HG03066 (cell line): Measurements from ENCODE around the gene MOV10.

Experiments
- ATAC-seq: cut with Tn5 transposase; IDR thresholded peaks from one replicate; pipeline ENCODE4 v1.9.1; 2021; ENCODE audit warnings: low read depth; ENCODE audit not compliant: unreplicated experiment

Gene MOV10

DNA sequence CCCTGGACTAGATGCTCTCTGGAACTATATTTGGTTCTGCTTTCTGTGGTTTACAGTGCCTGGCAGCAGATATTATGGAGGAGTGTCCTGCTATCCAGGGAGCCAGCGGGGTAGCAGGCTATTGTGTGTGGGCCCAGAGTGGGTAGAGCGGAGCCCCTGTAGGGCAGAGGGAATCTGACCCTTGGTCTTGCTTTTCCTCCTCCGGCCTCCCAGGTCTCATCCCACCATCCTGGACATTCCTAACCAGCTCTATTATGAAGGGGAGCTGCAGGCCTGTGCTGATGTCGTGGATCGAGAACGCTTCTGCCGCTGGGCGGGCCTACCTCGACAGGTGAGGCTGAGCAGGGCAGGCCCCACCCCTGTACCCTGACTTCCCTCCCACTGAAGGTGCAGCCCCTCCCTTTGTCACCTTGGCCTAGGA, 23.3 kb downstream of the MOV10 start:
- ATAC-seq, result no peak

DNA sequence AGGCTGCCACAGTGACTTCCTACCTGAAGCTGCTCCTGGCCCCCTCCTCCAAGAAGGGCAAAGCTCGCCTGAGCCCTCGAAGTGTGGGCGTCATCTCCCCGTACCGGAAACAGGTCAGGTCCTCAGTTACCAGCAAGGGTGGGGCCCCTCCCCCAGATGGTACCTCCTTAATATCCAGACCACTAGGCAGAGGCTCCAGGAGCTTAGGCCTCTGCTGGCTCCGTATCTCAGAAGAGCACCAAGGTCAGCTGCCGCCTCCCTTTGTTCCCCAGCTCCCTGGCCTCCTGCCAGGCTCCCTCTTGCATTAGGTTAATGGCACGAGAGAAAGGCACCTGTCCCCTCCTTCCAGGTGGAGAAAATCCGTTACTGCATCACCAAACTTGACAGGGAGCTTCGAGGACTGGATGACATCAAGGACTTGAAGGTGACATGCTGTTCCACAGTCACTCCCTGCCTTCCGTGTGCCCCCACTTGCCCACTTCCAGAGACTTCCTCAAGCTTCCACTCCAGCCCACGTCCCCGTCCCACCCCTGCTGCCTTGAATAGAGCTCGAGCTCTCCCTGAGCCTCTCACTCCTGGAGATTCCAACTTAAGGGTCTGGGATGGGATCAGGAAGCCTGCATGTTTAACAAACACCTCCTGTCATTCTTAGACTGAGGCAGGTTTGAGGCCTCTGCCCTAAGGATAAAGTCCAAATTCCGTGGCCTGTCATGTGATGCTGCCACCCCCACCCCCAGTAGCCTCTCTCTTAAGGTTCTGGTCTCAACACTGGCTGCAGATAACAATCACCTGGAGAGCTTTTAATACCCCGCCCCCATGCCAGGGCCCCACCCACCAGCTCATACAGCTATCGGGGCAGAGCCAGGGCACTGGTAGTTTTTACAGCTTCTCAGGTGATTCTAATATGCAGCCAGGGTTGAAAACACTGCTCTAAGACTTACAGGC, 24.2 kb downstream of the MOV10 start:
- no peak for ATAC-seq

DNA sequence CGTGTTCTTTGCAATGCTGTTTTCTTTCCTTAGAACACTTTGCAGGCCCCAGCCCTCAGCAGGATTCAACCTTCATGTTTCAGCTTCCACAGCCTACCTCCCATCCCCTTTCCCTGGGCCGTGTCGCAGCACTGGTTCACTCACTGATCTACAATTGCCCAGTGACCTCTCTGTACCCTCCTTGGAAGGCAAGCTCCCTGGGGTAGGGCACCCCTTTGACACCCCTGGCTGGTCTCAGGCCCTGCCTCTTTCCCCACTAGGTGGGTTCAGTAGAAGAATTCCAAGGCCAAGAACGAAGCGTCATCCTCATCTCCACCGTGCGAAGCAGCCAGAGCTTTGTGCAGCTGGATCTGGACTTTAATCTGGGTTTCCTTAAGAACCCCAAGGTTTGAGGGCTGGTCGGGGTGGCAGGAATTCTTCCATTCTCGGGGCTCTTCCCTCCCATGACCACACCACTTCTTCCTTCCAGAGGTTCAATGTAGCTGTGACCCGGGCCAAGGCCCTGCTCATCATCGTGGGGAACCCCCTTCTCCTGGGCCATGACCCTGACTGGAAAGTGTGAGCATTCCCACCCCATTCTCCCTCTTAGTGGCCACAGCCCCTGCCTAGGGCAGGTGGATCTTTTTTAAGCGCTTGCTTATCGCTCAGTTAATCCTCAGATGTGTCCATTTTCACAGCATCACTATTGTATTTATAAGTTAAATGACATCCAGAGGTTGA, 25.1 kb downstream of the MOV10 start:
- ATAC-seq, result no peak

DNA sequence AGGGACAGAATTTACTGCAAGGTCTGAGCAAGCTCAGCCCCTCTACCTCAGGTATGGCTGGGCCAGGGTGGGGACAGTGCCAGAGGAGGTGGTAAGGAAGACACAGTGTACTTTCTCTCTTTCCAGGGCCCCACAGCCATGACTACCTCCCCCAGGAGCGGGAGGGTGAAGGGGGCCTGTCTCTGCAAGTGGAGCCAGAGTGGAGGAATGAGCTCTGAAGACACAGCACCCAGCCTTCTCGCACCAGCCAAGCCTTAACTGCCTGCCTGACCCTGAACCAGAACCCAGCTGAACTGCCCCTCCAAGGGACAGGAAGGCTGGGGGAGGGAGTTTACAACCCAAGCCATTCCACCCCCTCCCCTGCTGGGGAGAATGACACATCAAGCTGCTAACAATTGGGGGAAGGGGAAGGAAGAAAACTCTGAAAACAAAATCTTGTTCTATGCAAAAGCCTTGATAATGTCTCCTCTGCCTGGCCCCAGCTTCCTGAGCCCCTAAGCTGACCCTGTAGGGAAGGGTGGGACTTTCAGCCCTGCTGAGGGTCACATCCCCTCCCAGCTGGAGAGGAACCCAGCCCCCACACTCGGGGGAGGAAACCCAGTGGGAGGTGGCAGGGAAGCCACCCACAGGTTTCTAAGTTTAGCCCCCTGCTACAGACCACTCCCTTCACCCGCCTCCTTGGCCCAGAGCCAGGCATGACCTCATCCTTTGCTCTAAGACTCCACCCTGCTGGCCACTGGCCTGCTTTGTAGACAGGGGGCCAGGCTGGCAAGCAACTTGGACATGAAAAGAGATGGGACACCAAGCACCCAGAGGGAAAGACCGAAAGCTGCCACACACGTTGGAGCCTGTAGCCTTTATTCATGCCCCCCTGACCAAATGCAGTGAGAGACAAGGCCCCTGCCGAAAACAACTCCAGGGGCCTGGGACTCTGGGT, 26.1 kb downstream of the MOV10 start:
- no peak for ATAC-seq

DNA sequence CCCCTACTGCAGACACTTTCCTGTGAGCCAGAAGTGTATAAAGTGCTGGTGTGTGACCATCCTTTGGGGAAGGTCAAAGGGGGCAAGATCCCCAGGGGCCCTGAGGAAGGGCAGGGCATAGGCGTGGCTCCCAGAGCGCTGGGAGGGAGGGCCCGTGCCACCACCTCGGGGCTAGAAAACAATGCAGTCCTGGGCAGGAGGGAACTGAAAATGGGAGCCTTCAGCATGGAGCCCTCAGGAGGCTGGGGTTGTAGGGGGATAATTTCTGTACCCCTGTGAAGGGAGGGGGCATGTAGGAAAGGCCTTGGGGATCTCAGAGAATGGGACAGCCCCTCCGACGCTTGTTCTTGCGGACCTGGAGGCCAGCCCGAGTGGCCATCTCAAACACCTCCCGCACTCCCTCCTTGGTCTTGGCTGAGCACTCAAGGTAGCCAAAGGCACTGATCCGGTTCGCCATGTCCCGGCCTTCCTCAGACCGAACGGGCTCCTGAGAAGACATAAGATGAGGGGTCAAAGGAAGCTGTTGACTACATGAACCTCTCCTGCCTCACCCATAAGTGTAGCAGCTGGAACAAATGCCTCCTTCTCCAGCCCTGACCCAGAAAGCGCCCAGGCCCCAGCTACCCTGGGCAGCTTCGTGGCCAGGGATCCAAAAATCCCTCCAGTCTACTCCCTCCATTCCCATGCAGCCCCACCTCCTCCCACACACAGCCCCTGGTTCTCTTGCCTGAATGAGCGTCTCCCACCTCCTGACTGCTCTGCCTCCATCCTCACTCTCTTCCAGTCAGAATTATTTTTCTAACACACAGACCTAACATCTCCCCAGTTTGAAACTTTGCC, 27.0 kb downstream of the MOV10 start:
- ATAC-seq, result no peak

DNA sequence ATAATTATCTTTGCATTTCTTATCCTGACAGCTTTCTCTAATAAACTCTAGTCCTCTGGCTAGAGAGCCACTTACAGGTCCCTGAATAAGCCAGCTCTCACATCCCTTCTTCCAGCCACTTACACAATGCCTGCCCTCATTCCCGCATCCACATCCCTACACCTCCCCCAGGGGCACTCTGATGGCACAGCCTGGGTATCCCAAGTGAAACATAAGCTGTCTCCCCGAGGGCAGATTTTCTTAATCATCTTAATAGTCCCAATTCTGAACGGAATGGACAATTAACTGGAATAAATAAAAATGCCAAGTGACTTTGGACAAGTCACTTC, 27.6 kb downstream of the MOV10 start:
- no peak for ATAC-seq

DNA sequence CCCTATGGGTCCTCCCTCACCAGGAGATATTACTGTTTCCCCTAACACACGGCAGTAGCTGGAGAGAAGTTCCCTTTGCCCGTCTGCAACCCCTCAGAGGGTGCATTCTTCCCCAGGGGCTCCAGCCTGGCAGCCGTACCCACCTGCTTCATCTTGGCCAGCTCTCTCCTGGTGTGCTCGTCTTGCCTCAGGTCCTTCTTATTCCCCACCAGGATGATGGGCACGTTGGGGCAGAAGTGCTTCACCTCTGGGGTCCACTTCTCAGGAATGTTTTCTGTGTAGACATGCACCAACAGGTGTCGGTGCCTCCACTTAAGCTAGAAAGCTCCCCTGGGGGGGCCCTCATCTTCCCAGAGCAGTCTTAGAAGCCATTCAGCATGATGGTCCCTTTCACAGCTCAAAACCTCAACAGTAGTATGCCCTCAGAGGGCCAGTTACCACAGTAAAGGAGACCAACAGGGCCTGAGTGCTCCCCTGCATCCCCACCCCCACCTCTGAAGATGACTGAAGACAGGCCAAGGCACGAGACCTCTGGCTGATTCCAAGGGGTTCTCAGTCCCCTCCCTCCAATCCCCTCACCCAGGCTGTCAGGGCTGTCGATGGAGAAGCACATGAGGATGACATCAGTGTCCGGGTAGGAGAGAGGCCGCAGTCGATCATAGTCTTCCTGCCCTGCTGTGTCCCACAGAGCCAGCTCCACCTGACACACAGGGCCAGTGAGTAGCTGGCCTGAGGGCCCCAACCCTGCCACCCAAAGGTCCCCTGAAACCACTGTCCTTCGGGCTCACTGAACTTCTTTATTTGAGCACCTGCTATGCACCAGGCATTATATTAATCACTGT, 28.2 kb downstream of the MOV10 start:
- no peak for ATAC-seq

DNA sequence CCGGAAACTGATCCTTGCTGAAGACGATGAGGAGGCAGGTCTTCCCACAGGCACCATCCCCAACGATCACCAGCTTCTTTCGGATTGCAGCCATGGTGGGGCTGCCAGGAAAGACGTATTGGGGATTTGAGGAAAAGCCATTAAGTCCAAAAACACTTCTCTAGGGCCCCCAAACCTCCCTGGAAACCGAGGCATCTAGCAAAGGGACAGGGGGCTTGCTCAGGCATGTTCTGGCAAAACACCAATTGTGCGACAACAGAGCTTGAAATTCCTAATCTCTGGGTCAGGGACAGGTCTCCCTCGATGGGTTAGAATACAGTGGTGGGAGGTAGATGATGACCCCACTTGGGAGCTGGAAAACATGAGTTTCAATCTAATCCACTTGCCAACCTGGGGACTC, 29.2 kb downstream of the MOV10 start:
- no peak for ATAC-seq

DNA sequence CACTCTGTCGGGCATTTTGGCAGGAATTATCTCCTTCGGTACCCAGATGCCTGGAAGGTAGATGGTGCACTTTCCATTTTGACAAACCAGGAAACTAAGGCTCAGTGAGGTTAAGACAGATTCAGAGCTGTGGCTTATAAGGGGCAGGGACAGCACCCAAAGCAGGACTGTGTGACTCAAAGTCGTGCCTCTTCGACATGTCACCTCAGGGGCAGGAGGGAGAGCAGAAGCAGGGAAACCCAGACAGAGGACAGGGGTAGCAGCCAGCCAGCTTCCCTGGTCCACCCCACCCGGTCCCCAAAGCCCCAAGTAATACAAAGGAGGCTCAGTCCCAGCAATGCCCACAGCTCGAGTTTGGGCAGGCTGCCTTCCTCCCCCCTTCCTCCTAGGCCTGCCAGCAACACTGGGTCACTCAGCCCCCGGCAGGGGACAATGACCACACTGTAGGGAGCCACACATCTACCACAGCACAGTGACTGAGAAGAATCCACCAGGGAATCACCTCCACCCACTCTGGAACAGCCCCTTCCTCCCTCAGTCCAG, 30.0 kb downstream of the MOV10 start:
- no peak for ATAC-seq

DNA sequence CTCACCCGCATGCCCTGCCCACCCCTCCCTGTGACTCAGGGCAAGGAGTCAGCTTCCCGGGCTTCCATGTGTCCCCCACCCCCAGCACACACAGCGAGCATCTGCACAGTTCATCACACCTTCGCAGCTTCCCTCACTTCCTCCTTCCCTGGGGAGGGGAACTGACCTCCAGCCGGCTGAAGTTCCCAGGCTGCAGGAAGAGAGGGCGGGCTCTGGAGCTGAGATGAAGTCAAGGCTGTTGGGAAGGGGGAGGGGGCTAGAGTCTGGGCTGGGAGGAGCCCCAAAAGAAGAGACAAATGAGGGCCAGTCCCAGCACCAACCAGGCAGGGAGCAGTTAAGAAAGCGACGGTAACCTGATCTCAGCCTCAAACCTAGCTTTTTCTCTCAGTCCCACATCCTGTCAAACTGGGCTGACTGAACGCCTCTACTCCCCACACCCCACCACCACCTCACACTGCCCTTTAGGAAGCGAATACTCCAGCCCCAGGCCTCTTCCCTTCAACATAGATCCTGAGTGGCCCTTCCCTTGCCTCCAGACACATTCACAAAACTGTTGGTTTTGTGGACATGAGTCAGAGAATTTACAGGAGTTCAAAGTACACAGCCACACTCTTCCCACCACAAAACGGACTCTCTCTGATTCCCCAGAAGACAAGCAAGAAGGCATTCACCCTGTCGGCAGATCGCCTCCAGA, 30.6 kb downstream of the MOV10 start:
- ATAC-seq, result peak; percentile 69

DNA sequence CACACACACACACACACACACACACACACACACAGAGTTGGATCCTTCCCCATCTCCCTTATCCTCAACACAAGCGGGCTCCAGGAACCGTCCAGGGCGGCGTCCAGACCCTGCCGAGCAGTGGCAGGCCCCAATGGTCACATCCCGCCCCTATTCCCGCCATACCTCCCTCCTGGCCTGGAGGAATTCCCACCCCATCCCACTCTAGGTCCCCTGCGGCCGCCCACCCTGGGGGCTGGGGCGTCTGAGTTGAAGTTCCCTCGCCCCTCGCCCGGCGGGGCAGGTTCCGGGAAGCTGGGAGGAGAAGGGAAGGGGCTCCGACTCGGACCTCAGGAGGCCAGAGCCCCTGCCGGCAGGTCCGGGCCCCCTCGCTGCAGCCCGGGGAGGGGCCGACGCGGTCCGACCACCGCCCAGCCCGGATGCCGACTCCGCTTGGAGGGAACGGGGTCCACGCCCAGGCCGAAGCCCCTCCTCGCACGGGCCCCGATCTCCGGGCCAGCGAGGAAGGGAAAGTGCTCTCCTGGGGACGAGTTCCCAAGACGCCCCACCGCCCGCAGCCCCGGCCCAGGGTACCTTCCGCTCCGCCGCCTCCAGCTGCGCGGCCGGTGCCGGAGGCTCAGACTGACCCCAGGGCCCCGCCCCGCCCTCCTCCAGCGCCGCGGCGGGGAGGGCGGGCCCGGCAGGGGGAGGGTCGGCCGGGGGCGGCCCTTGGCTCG, 32.2 kb downstream of the MOV10 start, which contains the start of gene RHOC:
TSS of gene RHOC (minus strand) at position 623 of the 716 bp plus-strand sequence. CDS start 3,328 bp downstream, outside the sequence.
- peak; percentile 49 for ATAC-seq

DNA sequence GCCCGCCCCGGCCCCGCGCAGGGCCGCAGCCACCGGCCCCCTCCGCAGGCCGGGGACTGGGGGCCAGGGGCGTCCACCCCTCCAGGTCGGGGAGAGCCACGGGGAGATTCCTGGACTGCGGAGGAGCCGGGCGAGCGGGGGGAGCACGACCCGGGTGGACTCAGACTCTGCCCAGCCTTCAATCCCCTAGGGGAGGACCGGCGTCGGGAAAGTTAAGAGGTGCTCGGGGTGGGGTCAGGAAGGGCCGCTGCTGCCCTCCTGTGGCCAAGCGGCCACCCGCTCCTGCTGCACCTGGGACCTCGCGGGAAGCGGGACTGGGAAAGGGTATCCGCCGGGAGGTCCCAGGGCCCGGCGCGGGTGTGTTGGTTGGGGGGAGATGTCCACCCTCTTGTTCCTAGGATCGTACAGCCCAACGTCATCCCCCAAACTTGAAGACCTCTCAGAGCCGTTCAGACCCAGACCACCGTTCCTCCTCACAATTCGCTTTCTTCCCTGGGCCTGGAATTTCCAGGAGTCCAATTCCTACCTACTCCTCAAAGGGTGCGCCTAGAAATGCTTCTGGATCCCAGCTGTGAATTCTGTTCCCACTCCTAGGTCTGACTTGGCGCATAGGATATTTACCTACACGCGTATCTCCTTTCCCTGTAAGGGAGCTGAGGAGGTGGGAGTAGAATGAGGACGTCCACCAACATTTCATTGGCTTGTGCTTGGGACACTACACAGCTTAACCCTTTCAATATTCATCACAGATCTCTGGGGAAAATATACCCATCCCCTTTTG, 33.0 kb downstream of the MOV10 start:
- ATAC-seq, result peak; percentile 51

DNA sequence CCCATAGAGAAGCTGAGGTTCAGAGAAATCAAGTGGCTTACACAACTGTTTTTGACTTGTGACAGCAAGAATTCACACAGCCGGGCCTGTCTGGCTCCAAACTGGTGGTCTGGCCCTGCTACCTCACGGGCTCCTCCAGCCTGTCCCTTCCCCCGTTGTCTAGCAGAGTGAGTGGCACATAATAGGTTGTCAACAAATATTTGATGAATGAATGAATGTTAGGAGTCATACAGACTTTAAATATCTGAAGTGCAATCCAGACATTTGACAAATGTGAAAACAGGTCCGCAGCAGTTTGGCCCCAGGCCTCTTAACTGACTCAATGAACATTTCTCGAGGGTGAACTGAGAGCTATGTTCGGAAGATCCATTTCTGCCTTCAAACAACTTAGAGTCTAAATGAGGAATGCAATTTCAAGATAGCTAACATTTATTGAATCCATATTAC, 33.6 kb downstream of the MOV10 start:
- no peak for ATAC-seq

DNA sequence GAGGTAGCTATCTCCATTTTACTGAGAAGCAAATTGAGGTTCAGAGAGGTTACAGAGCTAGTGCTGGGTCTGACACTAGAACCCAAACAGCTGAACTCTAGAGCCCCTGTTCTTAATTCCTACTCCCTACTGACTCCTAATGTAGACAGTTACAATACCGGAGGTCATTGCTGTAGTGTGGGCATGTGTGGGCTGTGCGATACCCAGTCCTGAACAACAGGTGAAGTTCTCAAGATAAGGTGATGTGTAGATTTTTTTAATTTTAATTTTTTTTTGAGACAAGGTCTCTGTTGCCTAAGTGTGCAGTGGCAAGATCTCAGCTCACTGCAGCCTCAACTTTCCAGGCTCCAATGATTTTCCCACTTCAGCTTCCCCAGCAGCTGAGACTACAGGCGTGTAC, 34.0 kb downstream of the MOV10 start:
- no peak for ATAC-seq

DNA sequence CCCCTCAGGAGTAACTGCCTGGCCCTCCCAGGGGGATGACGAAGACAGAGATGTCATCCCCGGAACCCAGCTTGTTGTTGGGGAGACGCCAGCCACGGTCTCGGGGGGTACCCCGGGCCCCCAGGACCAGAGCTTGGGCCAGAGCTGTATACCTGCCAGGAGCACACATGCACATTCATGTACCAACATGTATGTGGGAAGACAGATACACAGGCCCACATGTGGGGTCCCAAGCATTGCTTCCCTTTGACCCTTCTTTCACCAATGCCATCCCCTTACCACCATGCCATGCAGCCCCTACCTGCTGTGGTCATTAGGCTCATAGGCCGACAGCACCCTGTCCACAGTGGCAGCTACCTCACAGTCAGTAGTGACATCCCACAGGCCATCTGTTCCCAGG, 35.7 kb downstream of the MOV10 start:
- no peak for ATAC-seq

DNA sequence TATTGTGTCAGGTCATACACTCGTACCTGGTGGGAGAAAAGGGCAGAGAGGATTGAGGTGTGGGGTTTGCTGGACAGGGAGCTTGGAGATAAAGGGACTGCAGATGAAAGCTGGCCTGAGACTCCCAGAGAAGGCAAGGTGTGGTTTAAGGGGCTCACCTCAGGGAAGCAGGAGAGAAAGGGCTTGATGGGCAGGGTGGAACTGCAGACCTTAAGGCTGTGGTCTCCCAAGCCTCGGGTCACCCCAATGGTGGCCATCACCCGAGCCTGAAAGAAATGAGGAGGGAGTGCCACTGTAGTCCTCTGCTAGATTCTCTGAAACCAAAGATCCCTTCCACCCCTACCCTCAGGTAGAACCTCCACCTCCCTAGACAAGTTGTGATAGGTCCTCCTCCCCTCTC, 36.1 kb downstream of the MOV10 start:
- no peak for ATAC-seq

DNA sequence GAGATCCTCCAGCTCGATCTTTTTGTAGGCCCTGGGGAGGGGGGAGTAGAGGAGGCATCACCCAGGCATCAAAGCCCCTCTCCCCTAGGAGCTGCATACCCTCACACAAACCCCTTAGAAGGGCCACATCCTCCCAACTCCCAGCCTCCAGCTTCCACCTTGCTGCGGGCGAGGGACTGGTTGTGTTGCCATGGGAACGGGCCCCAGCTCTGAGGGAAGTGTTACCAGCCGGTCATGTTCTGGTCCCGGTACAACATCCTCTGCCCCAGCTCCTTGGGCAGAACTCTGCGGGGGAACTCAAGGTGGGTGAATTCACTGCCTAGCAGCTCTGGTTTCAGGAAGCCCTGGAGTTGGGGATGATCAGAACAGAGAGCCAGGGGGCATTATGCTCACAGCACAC, 36.6 kb downstream of the MOV10 start:
- no peak for ATAC-seq
